ENCODE measurements around the gene BBS2. TPM values are rescaled to one million over a fixed set of nuclear protein-coding genes. Genes with fewer than 3 reads are reported as not detected.
A peak's percentile ranks its signal among the peaks of the same experiment; 100 is the strongest.

The BBS2 gene
- total and polyA plus RNA-seq, 12 donors = 115 to 357 (median 174) TPM

GRCh38 chr16:56482683-56483236 is 37.1 kb downstream of the BBS2 start:
- H3K27ac ChIP-seq = no peak overlapping the region
- peaks cover 0 to 27% of the 10 kb centered on the region in 2 donors for H3K36me3 ChIP-seq (replicated peaks in 1 of 2)
- 89 to 95% (median 91%) methylated on average over 5 of the region's 5 CpGs for WGBS, 4 donors
- H3K9me3 ChIP-seq (replicated peaks in 1 of 3) = no peaks in the 10 kb centered on the region
- TF ChIP-seq CTCF (IDR thresholded peaks at IDR 0.05) (no peak), POLR2A (IDR thresholded peaks at IDR 0.05) (no peak)
- H3K27me3 ChIP-seq = no peaks in the 10 kb centered on the region
- H3K4me1 ChIP-seq (replicated peaks in 1 of 2) = peaks cover 3 to 13% of the 10 kb centered on the region in 2 donors
- H3K4me3 ChIP-seq = no peak overlapping the region
- no peak for DNase-seq
- intact Hi-C loops (cut with DNase I) = no loop called here

GRCh38 chr16:56481468-56482122 is 38.2 kb downstream of the BBS2 start:
- TF ChIP-seq CTCF (IDR thresholded peaks at IDR 0.05) = no peak
- TF ChIP-seq POLR2A (IDR thresholded peaks at IDR 0.05) = no peak
- WGBS, 4 donors = 77 to 86% (median 82%) methylated on average over 2 of the region's 2 CpGs

GRCh38 chr16:56480776-56481467 is 38.9 kb downstream of the BBS2 start:
- Histone ChIP-seq H3K27me3 (no peaks in the 10 kb centered on the region), H3K27ac (peak overlapping the region in 2 of 5 donors; percentile 13 to 15), H3K36me3 (replicated peaks in 1 of 2) (peaks cover 0 to 28% of the 10 kb centered on the region in 2 donors), H3K4me1 (replicated peaks in 1 of 2) (peaks cover 16 to 17% of the 10 kb centered on the region in 2 donors), H3K4me3 (no peak overlapping the region), H3K9me3 (replicated peaks in 1 of 3) (no peaks in the 10 kb centered on the region)
- intact Hi-C loops (cut with DNase I) = no loop called here
- DNase-seq = no peak
- WGBS, 4 donors = 81 to 87% (median 84%) methylated on average over 7 of the region's 7 CpGs
- TF ChIP-seq CTCF (IDR thresholded peaks at IDR 0.05) = no peak
- TF ChIP-seq POLR2A (IDR thresholded peaks at IDR 0.05) = no peak

More at GRCh38 chr16:56481468-56482122, 38.2 kb downstream of the BBS2 start:
- Histone ChIP-seq H3K4me3 (no peak overlapping the region), H3K9me3 (replicated peaks in 1 of 3) (no peaks in the 10 kb centered on the region), H3K27me3 (no peaks in the 10 kb centered on the region), H3K27ac (peak overlapping the region in 2 of 5 donors; percentile 13 to 15), H3K4me1 (replicated peaks in 1 of 2) (peaks cover 12 to 13% of the 10 kb centered on the region in 2 donors), H3K36me3 (replicated peaks in 1 of 2) (peaks cover 0 to 27% of the 10 kb centered on the region in 2 donors)
- intact Hi-C loops (cut with DNase I) = no loop called here
- peak in 1 of 7 donors; percentile 22 for DNase-seq

- Histone ChIP-seq H3K36me3 (replicated peaks in 1 of 2) (peaks cover 0 to 37% of the 10 kb centered on the region in 2 donors), H3K9me3 (replicated peaks in 1 of 3) (no peaks in the 10 kb centered on the region), H3K4me3 (no peak overlapping the region), H3K27me3 (no peaks in the 10 kb centered on the region), H3K4me1 (replicated peaks in 1 of 2) (peaks cover 16 to 23% of the 10 kb centered on the region in 2 donors), H3K27ac (no peak overlapping the region)
- intact Hi-C loops (cut with DNase I) = no loop called here
- no peak for TF ChIP-seq CTCF (IDR thresholded peaks at IDR 0.05)
- no peak for TF ChIP-seq POLR2A (IDR thresholded peaks at IDR 0.05)
- DNase-seq = no peak
- 95 to 100% (median 97%) methylated on average over 2 of the region's 2 CpGs for WGBS, 4 donors
Measured at GRCh38 chr16:56479469-56479868, 40.4 kb downstream of the BBS2 start.
